ENCODE results near the gene SSBP2. TPM values are rescaled to one million over a fixed set of nuclear protein-coding genes. Genes with fewer than 3 reads are reported as not detected.

Gene SSBP2
- total and polyA plus RNA-seq, 2 donors (not counting 3 experiments of a cell fraction or from before 2014, with no cell fraction given) = 9.6 to 11.5 TPM

DNA sequence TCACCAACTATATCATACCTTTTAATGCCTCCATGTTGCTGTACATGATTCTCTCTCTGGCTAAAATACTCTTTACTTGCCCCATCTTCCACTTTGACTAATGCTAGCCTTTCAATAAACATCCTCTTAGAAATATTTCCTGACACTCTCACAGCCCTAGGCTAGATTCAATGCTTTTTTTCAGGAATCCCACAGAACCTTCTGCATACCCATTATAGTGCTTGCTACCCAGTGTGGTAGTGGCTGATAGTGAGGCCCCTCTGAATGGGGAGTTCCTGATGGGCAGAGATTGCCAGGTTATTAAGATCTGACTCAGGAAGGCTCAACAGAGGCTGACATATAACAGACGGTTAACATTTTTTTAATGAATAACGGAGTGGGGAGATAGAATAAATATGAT is 11.6 kb downstream of the SSBP2 start:
- ChIA-PET CTCF (no interaction called here), POLR2A (no interaction called here)
- Histone ChIP-seq H4K20me1 (replicated peaks; ENCODE audit: control insufficient read depth, extremely low read depth, insufficient read depth, low read length) (no peaks in the 10 kb centered on the region), H2AFZ (ENCODE audit: low read depth, low read length) (no peak overlapping the region), H3K9me3 (replicated peaks; ENCODE audit: control insufficient read depth, insufficient read depth, low read length) (no peaks in the 10 kb centered on the region), H3K4me2 (ENCODE audit: insufficient read depth, low read length) (no peak overlapping the region), H3K4me3 (replicated peaks in 1 of 3; ENCODE audit: insufficient read depth in 1 of 3, low read depth in 1 of 3, low read length in 3 of 3) (no peak overlapping the region), H3K4me1 (ENCODE audit: control insufficient read depth, extremely low read depth, insufficient read depth, low read length) (no peaks in the 10 kb centered on the region), H3K27ac (ENCODE audit: insufficient read depth, low read depth, low read length) (no peak overlapping the region), H3K9ac (replicated peaks; ENCODE audit: extremely low read depth, insufficient read depth, low read length) (no peak overlapping the region), H3K79me2 (ENCODE audit: control insufficient read depth, insufficient read depth, low read length) (no peaks in the 10 kb centered on the region), H3K36me3 (ENCODE audit: control insufficient read depth in 2 of 2, extremely low read depth in 1 of 2, insufficient read depth in 2 of 2, low read length in 2 of 2) (no peaks in the 10 kb centered on the region), H3K9me1 (replicated peaks; ENCODE audit: control insufficient read depth, extremely low read depth, insufficient read depth, low read length) (no peaks in the 10 kb centered on the region), H3K27me3 (ENCODE audit: control insufficient read depth in 2 of 2, insufficient read depth in 2 of 2, low read length in 2 of 2) (no peaks in the 10 kb centered on the region)
- intact Hi-C loops (cut with micrococcal nuclease) (no loop called here), dilution Hi-C loops (cut with MboI; ENCODE audit: extremely low pct_ligation_motif_present, low sequenced_read_pairs) (no loop called here)
- FAIRE-seq (no peak), DNase-seq (ENCODE audit: low read depth, low spot score) (no peak)
- BruUV-seq (replicated peaks) = no TSS peak
- TF ChIP-seq, protein P1, sequence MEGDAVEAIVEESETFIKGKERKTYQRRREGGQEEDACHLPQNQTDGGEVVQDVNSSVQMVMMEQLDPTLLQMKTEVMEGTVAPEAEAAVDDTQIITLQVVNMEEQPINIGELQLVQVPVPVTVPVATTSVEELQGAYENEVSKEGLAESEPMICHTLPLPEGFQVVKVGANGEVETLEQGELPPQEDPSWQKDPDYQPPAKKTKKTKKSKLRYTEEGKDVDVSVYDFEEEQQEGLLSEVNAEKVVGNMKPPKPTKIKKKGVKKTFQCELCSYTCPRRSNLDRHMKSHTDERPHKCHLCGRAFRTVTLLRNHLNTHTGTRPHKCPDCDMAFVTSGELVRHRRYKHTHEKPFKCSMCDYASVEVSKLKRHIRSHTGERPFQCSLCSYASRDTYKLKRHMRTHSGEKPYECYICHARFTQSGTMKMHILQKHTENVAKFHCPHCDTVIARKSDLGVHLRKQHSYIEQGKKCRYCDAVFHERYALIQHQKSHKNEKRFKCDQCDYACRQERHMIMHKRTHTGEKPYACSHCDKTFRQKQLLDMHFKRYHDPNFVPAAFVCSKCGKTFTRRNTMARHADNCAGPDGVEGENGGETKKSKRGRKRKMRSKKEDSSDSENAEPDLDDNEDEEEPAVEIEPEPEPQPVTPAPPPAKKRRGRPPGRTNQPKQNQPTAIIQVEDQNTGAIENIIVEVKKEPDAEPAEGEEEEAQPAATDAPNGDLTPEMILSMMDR (IDR thresholded peaks at IDR 0.05; ENCODE audit: extremely low read depth in 1 of 2, insufficient read depth in 1 of 2, low read depth in 1 of 2, low read length in 2 of 2) = no peak
- TF ChIP-seq POLR2AphosphoS5 (IDR thresholded peaks at IDR 0.05; ENCODE audit: insufficient read depth, low read depth, low read length) = no peak
- TF ChIP-seq MYC (IDR thresholded peaks at IDR 0.05; ENCODE audit: low read depth, low read length) = no peak
- TF ChIP-seq GATA2 (IDR thresholded peaks at IDR 0.05; ENCODE audit: insufficient read depth, insufficient read length, low read depth, low read length) = no peak
- no peak for TF ChIP-seq FOS (IDR thresholded peaks at IDR 0.05; ENCODE audit: borderline replicate concordance, insufficient read depth, low read length)
- TF ChIP-seq JUN (IDR thresholded peaks at IDR 0.05; ENCODE audit: borderline replicate concordance, insufficient read depth, insufficient read length, low read depth) = no peak
- no peak for TF ChIP-seq POLR2A (IDR thresholded peaks at IDR 0.05; ENCODE audit: low read depth, low read length)
- TF ChIP-seq, protein P2, sequence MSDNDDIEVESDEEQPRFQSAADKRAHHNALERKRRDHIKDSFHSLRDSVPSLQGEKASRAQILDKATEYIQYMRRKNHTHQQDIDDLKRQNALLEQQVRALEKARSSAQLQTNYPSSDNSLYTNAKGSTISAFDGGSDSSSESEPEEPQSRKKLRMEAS (IDR thresholded peaks at IDR 0.05; ENCODE audit: insufficient read depth, insufficient read length) = no peak
- TF ChIP-seq EZH2 (IDR thresholded peaks at IDR 0.05; ENCODE audit: borderline replicate concordance, low read depth, low read length, severe bottlenecking) = no peak
